ENCODE data around the gene HRAS. TPM values are rescaled to one million over a fixed set of nuclear protein-coding genes. Genes with fewer than 3 reads are reported as not detected.

Gene HRAS
- total RNA-seq, 1 experiment from 2014 or later, result 58.1 TPM

DNA sequence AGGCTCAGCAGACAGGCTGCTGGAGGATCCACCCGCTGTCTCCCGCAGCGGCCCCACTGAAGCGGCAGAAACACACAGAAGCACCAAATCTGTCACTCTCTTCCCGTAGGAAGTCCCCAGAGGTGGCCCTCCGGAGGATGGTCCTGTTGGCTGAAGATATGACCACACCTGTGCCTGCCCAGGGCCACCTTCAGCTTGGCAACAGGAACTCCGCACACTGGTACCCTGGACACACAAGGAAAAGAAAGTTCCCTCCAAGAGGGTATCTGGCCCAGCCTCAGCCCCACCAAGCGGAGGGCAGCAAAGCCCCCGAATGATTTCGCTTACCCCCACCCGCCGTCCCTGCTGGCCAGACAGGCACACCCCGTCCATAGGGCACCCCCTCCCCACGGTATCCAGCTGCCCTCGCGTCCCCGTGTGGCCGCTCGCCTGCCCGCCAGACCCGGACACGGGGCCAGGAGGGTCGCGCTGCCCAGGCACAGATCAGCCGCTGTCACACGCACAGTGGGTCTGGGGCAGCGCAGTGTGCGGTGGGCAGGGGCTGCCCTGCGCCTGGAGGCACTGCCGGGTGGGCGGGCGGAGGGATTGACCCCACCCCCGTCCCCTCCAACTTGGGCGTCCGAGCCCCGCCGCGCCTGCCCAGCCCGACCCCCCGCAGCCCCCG lies 32.4 kb upstream of the HRAS start:
- no peak for DNase-seq (ENCODE audit: low read depth)

- peak; percentile 6 for DNase-seq (ENCODE audit: low read depth)
Measured at GRCh38 chr11:567011-567628, 31.7 kb upstream of the HRAS start.

- no peak for DNase-seq (ENCODE audit: low read depth)
Measured at GRCh38 chr11:565921-566509, 30.6 kb upstream of the HRAS start.

DNA sequence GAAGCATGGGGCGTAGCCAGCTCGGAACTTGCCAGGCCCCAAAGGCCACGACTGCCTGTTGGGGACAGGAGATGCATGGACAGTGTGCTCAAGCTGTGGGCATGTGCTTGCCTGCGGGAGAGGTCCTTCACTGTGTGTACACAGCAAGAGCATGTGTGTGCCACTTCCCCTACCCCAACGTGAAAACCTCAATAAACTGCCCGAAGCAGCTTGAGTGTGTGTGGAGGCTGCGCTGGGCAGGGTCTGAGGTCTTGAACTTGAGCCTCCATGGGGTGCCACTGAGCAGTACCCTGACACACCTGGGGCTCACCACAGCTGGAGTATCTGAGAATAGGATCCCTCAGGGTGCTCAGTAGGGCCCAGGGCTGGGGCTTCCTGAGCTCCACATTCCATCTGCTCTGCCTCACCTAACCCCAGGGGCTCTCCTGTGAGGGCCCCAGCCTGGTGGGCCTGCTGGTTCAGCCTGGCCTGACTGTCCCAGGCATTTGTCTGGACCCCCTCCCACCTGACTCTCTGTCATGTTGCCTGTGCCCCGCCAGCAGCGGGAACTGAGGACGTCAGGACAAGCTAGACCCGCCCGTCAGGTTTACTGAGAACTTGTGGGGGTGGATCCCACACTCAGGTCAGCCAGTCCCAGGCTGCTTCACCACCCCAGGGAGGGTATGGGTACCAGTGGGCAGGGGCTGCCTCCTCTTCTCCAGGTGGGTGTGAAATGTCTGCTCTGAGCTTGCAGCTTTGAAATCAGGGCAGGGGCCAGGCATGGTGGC lies 28.6 kb upstream of the HRAS start:
- DNase-seq (ENCODE audit: low read depth), result no peak

- no peak for DNase-seq (ENCODE audit: low read depth)
Measured at GRCh38 chr11:563066-563811, 27.9 kb upstream of the HRAS start.

DNA sequence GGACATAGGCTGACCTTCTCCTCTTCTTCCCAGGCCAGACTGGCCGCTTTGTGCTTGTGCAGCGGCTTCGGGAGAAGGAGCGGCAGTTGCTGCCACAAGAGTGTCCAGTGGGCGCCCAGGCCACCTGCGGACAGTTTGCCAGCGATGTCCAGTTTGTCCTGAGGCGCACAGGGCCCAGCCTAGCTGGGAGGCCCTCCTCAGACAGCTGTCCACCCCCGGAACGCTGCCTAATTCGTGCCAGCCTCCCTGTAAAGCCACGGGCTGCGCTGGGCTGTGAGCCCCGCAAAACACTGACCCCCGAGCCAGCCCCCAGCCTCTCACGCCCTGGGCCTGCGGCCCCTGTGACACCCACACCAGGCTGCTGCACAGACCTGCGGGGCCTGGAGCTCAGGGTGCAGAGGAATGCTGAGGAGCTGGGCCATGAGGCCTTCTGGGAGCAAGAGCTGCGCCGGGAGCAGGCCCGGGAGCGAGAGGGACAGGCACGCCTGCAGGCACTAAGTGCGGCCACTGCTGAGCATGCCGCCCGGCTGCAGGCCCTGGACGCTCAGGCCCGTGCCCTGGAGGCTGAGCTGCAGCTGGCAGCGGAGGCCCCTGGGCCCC lies 26.8 kb upstream of the HRAS start:
- DNase-seq (ENCODE audit: low read depth), result no peak

GRCh38 chr11:561148-562003 lies 26.0 kb upstream of the HRAS start:
- DNase-seq (ENCODE audit: low read depth), result peak; percentile 10

- peak; percentile 59 for DNase-seq (ENCODE audit: low read depth)
Measured at GRCh38 chr11:560305-561147, 25.1 kb upstream of the HRAS start, which contains the start of the genes LMNTD2 and RASSF7. TSS of gene LMNTD2 (minus strand) at chr11:560738. CDS start at chr11:560716, 22 bp downstream. TSS of gene RASSF7 (plus strand) at chr11:560970. CDS start at chr11:561769, 799 bp downstream.

- DNase-seq (ENCODE audit: low read depth), result no peak
Measured at GRCh38 chr11:559712-560304, 24.4 kb upstream of the HRAS start.

DNA sequence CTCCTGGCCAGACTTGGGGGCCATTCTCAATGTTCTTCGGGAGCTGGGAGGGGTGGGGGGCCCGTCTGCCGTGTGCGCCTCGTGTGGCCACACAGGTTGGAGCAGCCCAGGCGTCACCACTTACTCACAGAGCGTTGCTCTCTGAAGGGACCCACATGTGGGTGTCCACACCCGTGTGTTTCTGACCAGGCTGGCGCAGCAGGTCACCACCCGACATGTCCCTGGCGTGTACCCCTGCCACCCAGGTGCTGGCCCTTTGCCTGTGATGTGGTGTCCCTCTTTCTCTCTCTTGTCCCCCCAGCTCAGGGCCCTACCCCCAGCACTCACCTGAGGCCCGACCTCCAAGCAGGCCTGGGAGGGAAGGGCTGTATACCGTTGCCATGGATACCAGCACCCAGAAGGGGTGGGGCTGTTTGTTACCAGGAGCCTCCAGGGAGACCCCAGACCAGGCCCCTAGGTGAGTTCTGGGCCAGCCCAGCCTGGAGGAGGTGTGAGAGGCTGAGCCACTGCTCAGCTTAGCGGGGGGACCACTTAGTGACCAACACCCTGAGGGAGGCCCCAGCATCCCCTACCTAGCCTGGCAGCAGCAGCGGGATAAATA lies 23.7 kb upstream of the HRAS start:
- no peak for DNase-seq (ENCODE audit: low read depth)

DNA sequence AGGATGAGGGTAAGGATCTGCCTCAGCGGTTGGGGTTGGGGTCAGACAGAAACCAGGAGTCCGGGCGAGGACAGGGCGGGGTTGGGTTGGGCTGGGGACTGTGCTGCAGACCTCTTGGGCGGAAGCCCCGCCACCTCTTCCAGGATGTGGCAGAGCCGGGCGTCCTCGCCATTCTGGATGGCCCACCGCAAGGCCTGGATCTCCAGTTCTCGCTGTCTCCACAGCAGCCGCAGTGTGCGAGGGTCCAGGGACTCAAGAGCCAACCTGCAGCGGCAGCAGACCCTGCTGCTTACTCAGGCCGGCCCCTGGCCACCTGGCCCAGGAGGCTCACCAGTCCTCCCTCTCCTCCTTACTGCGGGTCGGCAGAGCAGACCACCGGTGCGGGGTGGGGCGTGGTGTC lies 23.1 kb upstream of the HRAS start:
- DNase-seq (ENCODE audit: low read depth), result no peak

- DNase-seq (ENCODE audit: low read depth), result no peak
Measured at GRCh38 chr11:557328-558132, 22.2 kb upstream of the HRAS start.

DNA sequence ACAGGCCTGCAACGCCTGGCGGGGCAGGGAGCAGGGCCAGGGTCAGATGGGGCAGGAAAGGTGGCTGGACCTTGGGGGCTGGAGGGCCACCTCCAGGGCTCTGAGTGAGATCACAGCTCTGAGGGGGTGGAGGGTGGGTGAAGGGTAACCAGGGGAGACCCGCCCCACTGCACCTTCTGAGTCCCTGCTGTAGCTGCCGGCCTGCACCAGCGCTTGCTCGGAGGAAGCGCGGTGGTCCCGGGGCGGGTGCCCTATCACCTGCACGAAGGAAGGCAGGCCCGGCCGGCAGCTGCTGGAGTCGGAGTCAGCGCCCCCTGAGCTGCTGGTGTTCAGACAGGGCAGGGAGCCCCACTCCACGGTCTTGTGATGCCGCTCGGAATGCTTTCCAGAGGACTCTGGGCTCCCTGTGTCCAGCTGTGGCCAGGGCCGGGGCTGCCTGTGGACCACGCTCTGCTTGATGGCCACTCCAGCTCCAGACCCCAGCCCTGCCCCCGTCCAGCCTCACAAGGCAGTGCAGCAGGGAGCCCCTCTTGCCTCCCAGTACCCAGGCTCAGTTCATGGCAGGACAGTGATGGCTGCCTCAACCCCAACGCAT lies 21.4 kb upstream of the HRAS start:
- DNase-seq (ENCODE audit: low read depth), result no peak

GRCh38 chr11:555780-556661 lies 20.6 kb upstream of the HRAS start:
- DNase-seq (ENCODE audit: low read depth), result no peak

GRCh38 chr11:555227-555779 lies 19.9 kb upstream of the HRAS start:
- DNase-seq (ENCODE audit: low read depth), result no peak
